Measurements from ENCODE around the gene KRTAP6-1.

Gene KRTAP6-1

DNA sequence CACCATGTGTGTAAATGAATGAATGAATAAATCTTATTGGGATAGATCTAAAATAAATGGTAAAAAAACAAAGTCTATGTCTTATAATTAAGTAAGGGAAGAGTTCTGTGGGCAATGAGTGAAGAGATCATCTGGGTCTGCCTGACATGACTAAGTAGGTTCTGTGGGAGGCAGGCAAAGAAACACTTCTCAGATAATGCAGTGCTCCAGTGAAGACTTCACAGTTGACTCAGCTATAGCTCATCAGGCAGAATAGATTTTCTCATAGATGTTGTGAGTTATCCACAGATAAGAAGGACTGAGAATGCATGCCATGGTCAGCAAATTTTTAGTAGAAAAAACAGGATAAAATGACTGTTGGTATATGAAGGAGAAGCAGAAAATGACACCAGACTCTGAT, 36.0 kb downstream of the KRTAP6-1 start:
- DNase-seq (ENCODE audit: low read depth in 2 of 2): no peak

DNA sequence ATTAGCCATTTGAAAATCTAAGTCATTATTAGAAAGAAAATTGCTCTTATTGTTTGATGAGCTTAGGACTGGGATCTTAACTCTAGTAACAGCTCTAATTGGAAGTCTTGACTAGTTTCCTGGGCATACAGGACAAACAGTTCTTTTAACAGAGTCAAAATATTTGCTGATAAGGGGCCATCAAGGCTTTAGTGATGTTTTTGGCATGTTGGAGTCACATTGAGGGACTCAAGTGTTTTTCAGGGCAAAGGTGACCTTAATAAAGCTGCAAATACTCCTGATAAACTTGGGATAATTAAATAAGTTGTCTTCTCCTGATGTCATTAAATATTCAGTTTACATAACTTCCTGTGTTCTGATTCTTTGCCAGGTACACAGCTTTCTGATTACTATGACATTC, 46.1 kb downstream of the KRTAP6-1 start:
- DNase-seq (ENCODE audit: low read depth in 2 of 2): no peak

DNA sequence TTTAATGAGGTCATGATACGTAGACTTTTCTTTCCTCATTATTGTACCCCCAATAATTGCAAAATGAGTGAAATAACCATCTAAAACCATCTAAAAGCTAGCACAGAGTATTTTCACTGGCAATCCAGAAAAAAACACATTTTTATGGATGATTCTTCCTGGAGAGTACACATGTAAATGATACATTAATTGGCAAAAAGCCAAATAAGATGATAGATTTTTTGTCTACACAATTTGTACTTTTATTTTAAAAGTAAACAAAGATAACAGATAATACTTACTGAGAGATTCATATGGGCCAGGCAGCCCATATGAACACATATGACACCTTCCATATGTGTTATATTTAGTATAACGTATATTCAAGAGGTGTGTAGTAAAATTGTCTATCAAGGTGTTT, 50.1 kb downstream of the KRTAP6-1 start:
- DNase-seq (ENCODE audit: low read depth in 2 of 2): no peak
